B cell (primary cell): Measurements from ENCODE around the gene ETV6. TPM values are rescaled to one million over a fixed set of nuclear protein-coding genes. Genes with fewer than 3 reads are reported as not detected.

Experiments
- ATAC-seq: fragments of 200-7000 bp; cut with Tn5 transposase; one replicate; pipeline ENCODE4 v1.10.0; 2021; ENCODE audit warnings: low read depth, mild to moderate bottlenecking, moderate number of reproducible peaks, moderate library complexity
- CTCF ChIA-PET: fragments of 350-600 bp; sonication (Branson Sonifier 250); formaldehyde crosslinking; loops from one replicate; lab custom pipeline; 2021; ENCODE audit warnings: antibody characterized with exemption, inconsistent platforms; lab: Charles Lee
- POLR2A ChIA-PET: fragments of 350-600 bp; sonication (Branson Sonifier 250); formaldehyde crosslinking; loops from one replicate; lab custom pipeline; 2021; ENCODE audit warnings: antibody characterized with exemption; lab: Charles Lee
- DNase-seq: peaks from one replicate; pipeline ENCODE4 v3.0.0; 2013
- H2AFZ ChIP-seq: 2 replicates; pipeline ENCODE4 v1.6.1; 2012; ENCODE audit warnings: mild to moderate bottlenecking, low read depth, low read length; ENCODE audit not compliant: insufficient read depth, poor library complexity, severe bottlenecking
- H3K27ac ChIP-seq, 2 donors: 1 replicate in 1 of 2; 2 replicates in 1 of 2; pipeline ENCODE4 v1.5.1; 2012 to 2013; ENCODE audit warnings: low read length in 2 of 2, mild to moderate bottlenecking in 2 of 2, moderate library complexity in 1 of 2
- H3K27me3 ChIP-seq, 4 experiments: fragments of 200-600 bp in 1 of 4; sonication (generic) in 1 of 4; replicated peaks in 1 of 4; 1 replicate in 2 of 4; 2 replicates in 2 of 4; pipeline versions ENCODE4 v1.6.1 to v1.7.0; 2013 to 2016; ENCODE audit warnings: low read length in 3 of 4, mild to moderate bottlenecking in 2 of 4, mixed read lengths in 1 of 4, moderate library complexity in 1 of 4; ENCODE audit not compliant: insufficient read depth in 4 of 4, control insufficient read depth in 3 of 4; ENCODE audit errors: control extremely low read depth in 1 of 4
- H3K36me3 ChIP-seq, 2 experiments: replicated peaks in 1 of 2; 1 replicate in 1 of 2; 2 replicates in 1 of 2; pipeline versions ENCODE4 v1.6.1 to v1.7.1; 2013; ENCODE audit warnings: low read length in 1 of 2; ENCODE audit not compliant: insufficient read depth in 2 of 2, control insufficient read depth in 1 of 2; ENCODE audit errors: control extremely low read depth in 1 of 2, extremely low read depth in 1 of 2
- H3K4me1 ChIP-seq, 2 donors: fragments of 200-600 bp in 1 of 2; sonication (generic) in 1 of 2; 1 replicate in 1 of 2; 2 replicates in 1 of 2; pipeline versions ENCODE4 v1.5.1 to v1.6.1; 2013 to 2017; ENCODE audit warnings: low read length in 2 of 2; ENCODE audit not compliant: control insufficient read depth in 2 of 2, insufficient read depth in 2 of 2
- H3K4me2 ChIP-seq: replicated peaks from 2 replicates; pipeline ENCODE3; 2012; ENCODE audit warnings: mild to moderate bottlenecking, low read depth, low read length; ENCODE audit not compliant: poor library complexity, severe bottlenecking
- H3K4me3 ChIP-seq, 5 experiments: fragments of 200-600 bp in 1 of 5; sonication (generic) in 1 of 5; 1 replicate in 3 of 5; 2 replicates in 2 of 5; pipeline versions ENCODE4 v1.5.1 to v1.7.0; 2011 to 2016; ENCODE audit warnings: low read length in 4 of 5, mild to moderate bottlenecking in 4 of 5, low read depth in 2 of 5, control low read depth in 1 of 5, moderate library complexity in 1 of 5; ENCODE audit not compliant: insufficient read depth in 1 of 5; ENCODE audit errors: control extremely low read depth in 1 of 5, extremely low read depth in 1 of 5
- H3K79me2 ChIP-seq: fragments of 200-600 bp; sonication (generic); one replicate; pipeline ENCODE4 v1.6.0; 2016; ENCODE audit warnings: low read length; ENCODE audit not compliant: control insufficient read depth, insufficient read depth
- H3K9ac ChIP-seq: fragments of 200-600 bp; sonication (generic); 2 replicates; pipeline ENCODE4 v1.6.1; 2017; ENCODE audit warnings: mild to moderate bottlenecking, low read length, moderate library complexity
- H3K9me3 ChIP-seq, 3 donors: one replicate each; pipeline versions ENCODE4 v1.6.1 to v1.7.1; 2013; ENCODE audit warnings: low read length in 2 of 3; ENCODE audit not compliant: control insufficient read depth in 2 of 3, insufficient read depth in 1 of 3; ENCODE audit errors: control extremely low read depth in 1 of 3
- H4K20me1 ChIP-seq: 2 replicates; pipeline ENCODE4 v1.6.0; 2012; ENCODE audit warnings: mild to moderate bottlenecking, low read length; ENCODE audit not compliant: insufficient read depth, control insufficient read depth, poor library complexity, severe bottlenecking
- H3K27ac Mint-ChIP-seq: one replicate; pipeline ENCODE4 v1.8.0; 2021; ENCODE audit warnings: mixed read lengths
- H3K27me3 Mint-ChIP-seq: one replicate; pipeline ENCODE4 v1.8.0; 2021; ENCODE audit warnings: mixed read lengths
- H3K4me1 Mint-ChIP-seq: one replicate; pipeline ENCODE4 v1.8.0; 2021; ENCODE audit warnings: mixed read lengths
- H3K4me3 Mint-ChIP-seq: one replicate; pipeline ENCODE4 v1.8.0; 2021; ENCODE audit warnings: mixed read lengths
- H3K9me3 Mint-ChIP-seq: one replicate; pipeline ENCODE4 v1.8.0; 2022; ENCODE audit warnings: mixed read lengths; ENCODE audit not compliant: insufficient read depth
- CTCF ChIP-seq: fragments of 200-600 bp; IDR thresholded peaks from one replicate; pipeline ENCODE4 v1.8.0; 2022; ENCODE audit warnings: antibody characterized with exemption, mild to moderate bottlenecking
- EZH2 ChIP-seq: IDR thresholded peaks from 2 replicates; pipeline ENCODE4 v1.6.1; 2012; ENCODE audit warnings: borderline replicate concordance, low read depth, mild to moderate bottlenecking, moderate library complexity, low read length; ENCODE audit not compliant: insufficient read depth, poor library complexity, severe bottlenecking
- WGBS: methylation state at CpG from one replicate; pipeline ENCODE4 v1.1.5; 2013; ENCODE audit warnings: missing lambda C conversion rate; ENCODE audit not compliant: insufficient coverage; 5-methylcytosine and 5-hydroxymethylcytosine counted together
- intact Hi-C: fragments of 100-400 bp; cut with micrococcal nuclease; formaldehyde crosslinking; loops from one replicate; pipeline ENCODE4 v1.10.0; 2022
- polyA plus RNA-seq: library from polyadenylated mRNA; depleted of rRNA; stranded (reverse); fragments of >200 nt; gene quantifications from 2 replicates; pipeline ENCODE4 v1.2.3, GENCODE V29; 2012
- total RNA-seq, 2 donors: library from RNA; stranded (reverse); fragments of 120-200 nt in 1 of 2; gene quantifications; 1 replicate in 1 of 2; 2 replicates in 1 of 2; pipeline versions ENCODE4 v1.2.3 to v1.2.4, GENCODE V29; 2013 to 2022

Gene ETV6
- total and polyA plus RNA-seq, 2 donors (not counting 1 experiment from before 2014, with no cell fraction given), result 17.4 to 123 TPM

GRCh38 chr12:11615481-11615880, 34.0 kb upstream of the ETV6 start:
- Mint-ChIP-seq H3K4me3 (no peak overlapping the region), H3K27me3 (no peaks in the 10 kb centered on the region), H3K9me3 (no peaks in the 10 kb centered on the region), H3K4me1 (no peaks in the 10 kb centered on the region), H3K27ac (no peak overlapping the region)
- H4K20me1 ChIP-seq, result no peaks in the 10 kb centered on the region
- DNase-seq, result no peak
- no peak for TF ChIP-seq CTCF
- no peak for TF ChIP-seq EZH2
- intact Hi-C loops, result no loop called here
- no peaks in the 10 kb centered on the region for H3K4me1 ChIP-seq
- ChIA-PET CTCF (interaction anchor here (0.7 to 3.6 kb wide), 2 partner anchors 418 to 1151 kb away, joined by 3 to 23 read pairs; no protein-coding TSS in a partner anchor), POLR2A (no interaction called here)
- no peak overlapping the region for H2AFZ ChIP-seq
- H3K9me3 ChIP-seq, result no peaks in the 10 kb centered on the region
- H3K4me2 ChIP-seq, result no peak overlapping the region
- no peak overlapping the region for H3K27ac ChIP-seq
- no peaks in the 10 kb centered on the region for H3K36me3 ChIP-seq
- no peaks in the 10 kb centered on the region for H3K79me2 ChIP-seq
- no peak for ATAC-seq
- 100% methylated on average over 1 of the region's 1 CpG for WGBS
- no peaks in the 10 kb centered on the region for H3K27me3 ChIP-seq
- no peak overlapping the region for H3K9ac ChIP-seq
- H3K4me3 ChIP-seq, result no peak overlapping the region

- ATAC-seq, result no peak
- TF ChIP-seq EZH2 (no peak), CTCF (no peak)
These were observed 31.4 kb upstream of the ETV6 start for GRCh38 chr12:11618046-11618445.

More at GRCh38 chr12:11618046-11618445, 31.4 kb upstream of the ETV6 start:
- POLR2A ChIA-PET, result no interaction called here
- no peaks in the 10 kb centered on the region for H3K9me3 ChIP-seq
- H3K9ac ChIP-seq, result no peak overlapping the region
- no peak overlapping the region for H3K4me3 ChIP-seq
- no peak overlapping the region for H2AFZ ChIP-seq
- Mint-ChIP-seq H3K9me3 (no peaks in the 10 kb centered on the region), H3K4me3 (no peak overlapping the region), H3K27ac (no peak overlapping the region), H3K27me3 (no peaks in the 10 kb centered on the region), H3K4me1 (peaks cover 3% of the 10 kb centered on the region)
- no peak for DNase-seq
- intact Hi-C loops, result no loop called here
- CTCF ChIA-PET, result interaction anchor here (0.7 to 3.6 kb wide), 2 partner anchors 36 to 415 kb away, joined by 3 to 23 read pairs; no protein-coding TSS in a partner anchor
- no peaks in the 10 kb centered on the region for H3K4me1 ChIP-seq
- H4K20me1 ChIP-seq, result no peaks in the 10 kb centered on the region
- H3K36me3 ChIP-seq, result no peaks in the 10 kb centered on the region
- H3K27me3 ChIP-seq, result no peaks in the 10 kb centered on the region
- no peaks in the 10 kb centered on the region for H3K79me2 ChIP-seq
- no peak overlapping the region for H3K27ac ChIP-seq
- H3K4me2 ChIP-seq, result no peak overlapping the region
